TTC549 (cell line): ENCODE data around the gene EHD3.
"Not testable (repeated sequence)": the region's sequence is repeated elsewhere in the genome, so short reads cannot be mapped to it uniquely, and the experiment has no call there.

Experiments
- FAIRE-seq: peaks from 2 replicates; lab custom pipeline; 2012; peaks lifted over from hg19 to GRCh38; lab: Jason Lieb, UNC

Gene EHD3

DNA sequence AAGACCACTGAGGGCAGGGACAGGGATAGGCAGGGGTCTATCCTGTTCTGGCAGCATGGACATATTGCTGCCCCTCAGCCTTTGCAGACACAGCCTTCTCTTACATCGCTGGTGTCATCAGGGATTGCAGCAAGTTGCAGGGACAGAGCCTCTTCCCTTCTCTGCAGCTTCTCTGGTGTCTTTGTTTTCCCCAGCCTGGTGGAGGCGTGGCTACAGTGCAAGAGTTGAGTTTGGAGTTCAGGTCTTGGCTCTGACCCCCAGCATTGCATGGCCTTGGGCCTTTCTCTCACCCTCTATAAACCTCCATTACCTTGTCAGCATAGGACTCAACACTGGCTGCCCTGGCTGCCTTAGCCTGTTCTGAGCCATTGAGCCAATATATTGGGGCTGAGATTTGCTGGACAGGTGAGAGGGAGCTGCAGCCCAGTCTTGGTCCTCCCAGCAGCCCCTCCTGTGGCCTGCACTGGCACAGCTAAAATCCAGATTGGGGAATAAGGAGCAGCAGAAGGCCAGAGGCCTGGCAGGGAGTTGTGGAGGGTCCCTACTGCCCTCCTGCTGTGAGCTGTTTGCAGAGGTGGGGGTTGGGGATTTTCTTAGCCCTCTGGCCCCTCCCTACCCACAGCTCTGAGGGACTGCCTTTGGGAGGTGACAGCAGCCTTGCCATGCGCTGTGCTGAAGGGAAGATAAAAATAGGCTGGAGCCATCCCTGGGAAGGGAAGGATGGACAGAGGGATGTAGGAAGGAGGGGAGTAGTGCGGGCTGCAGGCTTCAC lies 22.8 kb downstream of the EHD3 start:
- FAIRE-seq: no peak

DNA sequence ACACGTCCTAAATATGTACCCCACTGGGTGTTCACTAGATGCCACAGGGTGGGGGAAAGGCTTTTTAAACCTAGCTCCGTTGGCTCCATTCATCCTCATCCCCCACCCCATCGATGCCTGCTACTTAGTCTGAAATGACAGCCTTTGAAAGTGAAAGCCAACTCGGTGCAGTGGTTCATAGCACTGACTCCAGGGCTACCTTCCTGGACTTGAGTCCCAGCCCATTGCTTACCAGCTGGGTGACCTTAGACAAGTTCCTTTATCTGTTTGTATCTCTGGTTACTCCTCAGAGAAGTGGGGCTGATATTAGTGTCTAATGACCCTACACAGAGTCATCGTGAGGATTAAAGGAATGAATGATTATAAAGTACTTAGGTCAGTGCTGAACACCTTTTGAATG lies 24.4 kb downstream of the EHD3 start:
- FAIRE-seq: no peak

DNA sequence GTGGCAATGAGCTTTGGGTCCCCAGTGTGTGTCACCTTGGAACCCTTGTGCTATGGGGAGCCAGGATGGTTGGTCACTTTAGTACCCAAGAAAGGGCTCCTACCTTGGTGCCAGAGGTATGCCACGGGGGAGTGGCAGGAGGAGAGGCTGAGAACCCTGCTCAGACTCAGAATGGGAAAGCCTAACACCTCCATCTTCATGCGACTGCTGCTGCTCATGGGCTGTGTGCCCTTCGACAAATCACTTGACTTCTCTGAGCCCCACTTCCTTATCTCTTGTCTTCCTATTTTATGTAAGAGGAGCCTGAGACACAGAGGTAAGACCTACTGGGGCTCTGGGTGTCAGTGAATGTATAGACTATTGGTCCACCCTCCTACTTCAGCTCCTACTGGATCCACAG lies 25.1 kb downstream of the EHD3 start:
- FAIRE-seq: no peak

DNA sequence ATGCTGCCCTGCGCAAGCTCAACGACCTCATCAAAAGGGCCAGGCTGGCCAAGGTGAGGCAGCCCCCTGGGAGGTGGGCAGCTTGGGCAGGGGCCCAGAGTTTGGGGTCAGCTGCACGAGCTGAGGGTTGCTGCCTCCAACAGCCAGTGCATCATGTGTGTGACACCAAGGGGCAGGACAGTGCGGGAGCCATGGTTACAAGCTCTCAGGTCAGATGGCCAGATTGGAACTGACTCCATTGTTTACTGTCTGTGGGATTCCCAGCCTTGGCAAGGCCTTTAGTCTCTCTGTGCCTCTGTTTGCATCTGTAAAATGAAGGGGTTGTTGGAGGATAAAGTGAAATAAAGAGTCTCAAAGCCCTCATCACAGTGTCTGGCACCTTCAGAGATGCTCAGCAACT lies 26.9 kb downstream of the EHD3 start:
- FAIRE-seq: no peak

DNA sequence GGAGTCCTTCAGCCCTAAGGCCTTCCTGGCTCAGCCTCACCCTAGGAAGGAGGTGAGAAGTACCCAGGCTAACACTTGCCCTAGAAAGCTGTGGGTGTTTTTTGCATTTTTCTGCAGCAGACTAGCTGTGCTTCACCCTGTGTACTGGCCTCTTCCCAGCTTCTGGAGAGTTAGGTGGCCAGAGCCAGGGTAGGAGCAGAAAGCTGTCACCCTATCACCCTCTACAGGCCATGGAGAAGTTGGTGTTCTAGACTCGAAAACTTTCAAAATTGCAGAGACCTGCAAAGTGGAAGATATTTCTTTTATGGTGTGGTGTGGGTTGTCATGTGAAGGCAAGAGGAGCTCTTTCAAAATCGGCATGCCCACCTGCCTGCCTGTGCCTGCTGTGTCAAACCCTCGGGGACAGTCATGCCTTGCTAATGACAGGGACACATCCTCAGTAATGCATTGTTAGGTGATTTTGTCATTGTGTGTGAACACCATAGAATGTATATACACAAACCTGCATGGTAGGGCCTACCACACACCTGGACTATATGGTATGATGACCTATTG lies 29.8 kb downstream of the EHD3 start:
- no peak for FAIRE-seq

DNA sequence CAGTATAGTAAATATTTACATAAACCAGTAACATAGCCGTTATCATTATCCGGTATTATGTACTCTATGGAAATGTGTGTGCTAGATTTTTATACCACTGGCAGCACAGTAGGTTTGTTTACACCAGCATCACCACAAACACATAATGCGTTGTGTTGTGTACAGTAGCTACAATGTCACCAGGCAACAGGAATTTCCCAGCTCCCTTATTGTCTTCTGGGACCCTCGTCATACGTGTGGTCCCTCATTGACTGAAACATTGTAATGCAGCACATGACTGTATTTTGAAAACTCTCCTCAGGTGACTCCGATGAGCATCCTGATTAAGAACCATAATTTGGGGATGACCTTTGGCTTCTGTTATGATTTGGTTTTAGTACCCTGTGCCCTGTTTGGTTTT lies 31.3 kb downstream of the EHD3 start:
- FAIRE-seq: no peak

DNA sequence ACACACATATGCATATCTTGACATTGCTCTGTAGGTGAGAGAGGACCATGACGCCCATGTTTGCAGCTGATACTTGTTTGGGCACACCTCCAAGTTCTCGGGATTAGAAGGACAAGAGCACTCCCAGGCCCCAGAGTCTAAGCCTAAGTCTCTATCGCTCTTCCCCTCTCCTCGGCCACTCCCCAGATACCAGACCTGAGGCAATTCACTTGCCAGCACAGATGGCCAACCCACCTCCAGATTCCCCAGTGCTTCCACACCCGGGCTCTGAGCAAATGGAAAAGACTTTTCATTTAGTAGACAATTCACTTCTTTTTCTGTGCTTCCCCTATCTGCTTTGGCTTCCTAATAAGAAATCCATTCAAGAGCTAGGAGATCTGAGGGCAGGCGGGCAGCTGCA lies 32.9 kb downstream of the EHD3 start:
- no peak for FAIRE-seq

DNA sequence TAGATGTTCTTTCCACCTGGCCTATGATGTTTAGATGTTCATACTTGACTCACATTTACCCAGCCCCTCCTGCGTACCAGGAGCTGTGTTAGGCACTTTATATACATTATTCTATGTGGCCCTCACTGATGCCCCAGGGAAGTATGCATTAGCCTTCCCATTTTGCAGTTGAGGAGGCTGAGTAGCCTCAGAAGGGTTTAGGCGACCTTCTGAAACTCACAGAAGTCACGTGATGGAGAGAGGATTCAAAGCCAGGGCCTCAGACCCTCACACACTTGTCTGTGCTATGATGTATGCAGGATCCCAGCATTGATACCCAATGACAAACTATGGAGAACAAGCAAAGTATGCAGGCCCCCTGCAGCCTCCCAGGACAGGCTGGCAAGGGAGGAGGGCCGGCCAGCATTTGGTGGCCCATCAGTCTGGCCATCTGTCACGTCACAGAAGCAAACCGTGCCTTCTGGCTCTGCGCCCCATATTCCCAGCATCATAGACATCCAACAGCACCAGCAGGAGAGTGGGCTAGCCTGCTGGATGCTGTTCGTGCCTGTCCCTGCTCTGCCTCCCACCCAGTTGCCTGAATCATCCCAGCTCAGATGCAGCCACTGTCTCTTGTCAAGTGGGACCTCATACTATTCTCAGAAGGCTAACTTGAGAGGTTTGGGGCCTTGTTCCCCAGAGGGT lies 33.6 kb downstream of the EHD3 start:
- no peak for FAIRE-seq

DNA sequence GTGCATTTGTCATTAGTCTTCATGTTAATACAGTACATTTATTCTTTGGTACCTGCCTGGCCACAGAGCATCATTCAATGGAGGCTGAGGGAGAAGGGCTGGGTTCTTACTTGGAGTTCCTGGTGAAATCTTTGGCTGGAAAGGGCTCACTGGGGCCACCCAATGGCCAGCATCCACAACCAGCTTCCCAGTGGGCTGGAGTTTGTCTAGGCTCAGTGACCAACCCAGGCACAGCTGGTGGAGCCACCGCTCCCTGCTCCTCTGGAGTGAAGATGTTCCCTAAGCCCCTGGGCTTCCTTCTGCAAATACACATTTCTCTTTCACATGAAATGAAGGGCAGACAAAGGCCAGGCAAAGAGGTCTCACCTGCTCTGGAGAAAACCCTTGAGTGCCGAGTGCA lies 34.4 kb downstream of the EHD3 start:
- no peak for FAIRE-seq

DNA sequence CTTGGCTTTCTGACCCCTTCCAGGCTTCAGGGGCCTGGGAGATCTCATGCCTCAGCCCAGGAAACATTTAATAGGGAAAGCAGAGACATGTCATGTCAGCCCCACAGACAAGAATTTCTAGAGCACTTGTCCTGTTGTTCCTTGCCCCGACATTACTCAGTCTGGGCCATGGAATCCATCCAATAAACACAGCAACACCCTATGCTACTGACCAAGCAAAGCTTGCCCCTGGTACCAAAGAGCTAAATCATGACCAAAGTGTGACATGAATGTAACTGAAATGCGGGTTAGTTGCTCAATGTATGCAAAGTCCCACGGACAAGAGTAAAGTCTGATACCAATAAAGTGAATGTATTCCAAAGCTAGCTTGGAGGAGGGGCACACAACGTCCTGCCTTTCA lies 35.1 kb downstream of the EHD3 start:
- no peak for FAIRE-seq

DNA sequence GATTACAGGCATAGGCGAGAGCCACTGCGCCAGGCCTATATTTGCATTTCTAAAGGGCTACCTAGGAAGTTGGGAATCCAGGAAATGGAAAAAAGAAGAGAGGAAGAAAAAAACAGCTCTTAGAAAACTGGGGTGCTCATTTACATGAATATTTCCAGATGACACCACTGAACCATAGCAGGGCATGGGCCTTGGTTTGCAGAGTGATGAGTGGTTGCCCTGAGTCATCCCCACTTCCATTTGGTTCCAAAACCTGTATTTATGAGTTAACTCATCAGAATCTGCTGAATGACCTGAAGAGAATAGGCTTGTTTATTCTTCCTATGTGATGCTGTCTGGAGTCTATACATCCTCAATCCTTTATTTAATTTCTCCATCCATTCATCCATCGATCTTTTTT lies 36.2 kb downstream of the EHD3 start:
- FAIRE-seq: no peak

DNA sequence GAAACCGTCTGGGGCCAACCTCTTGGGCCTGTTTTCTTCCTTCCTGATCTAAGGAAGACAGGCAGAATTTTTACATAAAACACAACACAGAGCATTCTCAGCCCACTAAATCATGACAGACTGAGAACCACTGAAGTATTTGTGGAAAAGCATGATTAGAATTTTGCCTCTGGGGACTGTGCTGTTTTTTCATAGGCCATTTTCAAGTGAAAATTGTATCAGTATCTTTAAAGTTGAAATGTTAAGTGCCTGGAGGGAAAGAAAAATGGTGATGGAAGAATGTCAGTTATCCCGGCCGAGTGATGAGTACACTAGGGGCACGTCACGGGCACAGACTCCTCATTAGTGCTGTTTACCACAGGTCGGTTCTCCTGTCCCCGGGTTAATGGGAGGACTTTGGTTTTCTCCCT lies 36.9 kb downstream of the EHD3 start:
- no peak for FAIRE-seq

DNA sequence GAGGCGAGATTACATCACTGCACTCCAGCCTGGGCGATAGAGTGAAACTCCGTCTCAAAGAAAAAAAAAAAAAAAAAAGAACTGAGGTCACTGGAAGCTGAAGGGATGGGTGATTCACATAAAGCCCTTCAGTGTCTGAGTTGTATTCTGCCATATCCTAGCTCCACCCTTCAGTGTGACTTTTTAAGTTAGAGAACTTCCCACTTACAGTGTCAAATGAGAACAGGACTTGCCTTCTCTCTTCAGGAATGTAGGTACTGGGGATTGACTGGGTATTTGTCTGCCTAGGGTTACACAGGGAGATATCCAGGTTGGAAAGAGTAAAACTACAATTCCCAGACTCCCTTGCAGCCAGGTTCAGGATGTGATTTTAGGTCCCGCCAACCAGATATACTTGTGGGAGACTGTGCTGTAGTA lies 37.9 kb downstream of the EHD3 start:
- no peak for FAIRE-seq

DNA sequence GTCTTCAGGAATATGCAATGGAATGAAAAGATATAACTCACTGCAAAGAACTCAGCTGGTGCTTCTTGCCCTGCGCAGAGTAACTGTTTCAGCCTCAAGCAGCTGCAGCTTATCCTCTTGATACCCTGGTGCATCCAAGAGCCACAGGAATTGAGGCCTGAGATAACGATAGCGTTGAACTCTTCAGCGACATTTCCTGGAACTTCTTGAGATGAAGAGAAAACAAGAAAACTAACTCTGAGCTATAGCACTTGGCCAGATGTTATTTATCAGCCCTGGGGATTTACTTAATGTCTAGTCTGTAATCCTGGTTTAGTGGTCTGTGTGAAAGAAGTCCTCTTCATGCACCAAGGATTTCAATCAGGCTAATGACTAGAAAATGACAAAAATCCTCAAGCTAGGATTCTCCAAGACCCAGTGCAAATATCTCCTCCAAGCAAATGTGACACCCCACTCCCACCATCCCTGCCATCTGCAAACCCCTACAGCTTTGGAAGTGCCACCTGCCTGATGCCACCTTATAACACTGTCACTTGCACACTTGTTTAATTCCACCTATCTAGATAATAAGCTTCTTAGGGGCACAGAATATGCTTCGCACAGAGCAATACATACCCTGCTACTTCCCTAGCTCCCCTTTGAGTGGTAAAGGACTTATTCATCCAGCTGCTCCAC lies 40.6 kb downstream of the EHD3 start:
- no peak for FAIRE-seq

DNA sequence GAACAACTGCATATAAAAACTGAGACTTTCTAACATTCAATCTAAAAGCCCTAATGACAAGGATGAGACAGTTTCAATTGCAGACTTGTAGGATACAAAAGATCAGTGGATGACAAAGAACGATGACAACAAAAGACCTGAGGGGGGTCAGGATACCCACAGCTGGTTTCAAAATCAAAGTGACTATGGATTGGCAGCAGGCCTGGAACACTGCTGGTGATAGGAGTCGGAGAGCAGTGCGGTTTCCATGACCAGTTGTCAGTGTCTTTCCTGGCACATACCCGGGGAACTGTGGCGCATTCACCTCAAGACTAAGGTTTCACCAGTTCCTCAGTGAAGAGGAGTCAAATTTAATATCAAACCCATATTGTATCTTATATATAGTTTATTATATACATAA lies 42.0 kb downstream of the EHD3 start:
- FAIRE-seq: no peak

DNA sequence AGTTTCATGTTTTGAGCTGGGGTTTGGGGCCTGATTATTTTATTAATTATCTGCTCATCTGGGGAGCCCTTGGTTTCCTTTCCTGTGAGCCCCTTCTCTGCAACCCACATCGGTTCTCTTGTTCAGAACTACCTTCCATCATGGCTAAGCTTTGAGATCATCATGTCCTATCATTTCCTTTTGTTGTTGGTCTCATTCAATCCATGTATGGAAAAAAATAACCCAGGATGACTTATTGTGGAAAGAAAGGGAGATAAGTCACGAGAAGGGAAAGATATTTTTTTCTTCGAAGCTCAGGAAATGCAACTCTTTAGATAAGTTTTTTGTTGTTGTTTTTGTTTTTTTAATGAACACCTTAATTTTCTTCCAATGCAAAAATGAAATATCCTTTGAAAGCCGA lies 43.7 kb downstream of the EHD3 start:
- no peak for FAIRE-seq

DNA sequence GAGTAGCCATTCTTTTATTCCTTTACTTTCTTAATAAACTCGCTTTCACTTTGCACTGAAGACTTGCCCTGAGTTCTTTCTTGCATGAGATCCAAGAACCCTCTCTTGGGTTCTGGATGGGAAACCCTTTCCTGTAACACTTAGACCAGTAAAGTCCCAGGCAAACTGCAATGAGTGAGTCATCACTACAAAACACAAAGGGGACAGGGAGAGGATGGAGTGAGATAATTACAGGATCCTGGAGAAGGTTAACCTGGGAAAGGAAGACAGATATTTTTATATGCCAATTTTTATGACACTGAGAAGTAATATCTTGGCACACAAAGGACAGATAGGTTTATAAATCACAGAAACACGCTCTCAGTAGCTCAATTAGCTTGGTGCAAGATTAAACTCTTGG lies 48.7 kb downstream of the EHD3 start:
- FAIRE-seq: no peak

DNA sequence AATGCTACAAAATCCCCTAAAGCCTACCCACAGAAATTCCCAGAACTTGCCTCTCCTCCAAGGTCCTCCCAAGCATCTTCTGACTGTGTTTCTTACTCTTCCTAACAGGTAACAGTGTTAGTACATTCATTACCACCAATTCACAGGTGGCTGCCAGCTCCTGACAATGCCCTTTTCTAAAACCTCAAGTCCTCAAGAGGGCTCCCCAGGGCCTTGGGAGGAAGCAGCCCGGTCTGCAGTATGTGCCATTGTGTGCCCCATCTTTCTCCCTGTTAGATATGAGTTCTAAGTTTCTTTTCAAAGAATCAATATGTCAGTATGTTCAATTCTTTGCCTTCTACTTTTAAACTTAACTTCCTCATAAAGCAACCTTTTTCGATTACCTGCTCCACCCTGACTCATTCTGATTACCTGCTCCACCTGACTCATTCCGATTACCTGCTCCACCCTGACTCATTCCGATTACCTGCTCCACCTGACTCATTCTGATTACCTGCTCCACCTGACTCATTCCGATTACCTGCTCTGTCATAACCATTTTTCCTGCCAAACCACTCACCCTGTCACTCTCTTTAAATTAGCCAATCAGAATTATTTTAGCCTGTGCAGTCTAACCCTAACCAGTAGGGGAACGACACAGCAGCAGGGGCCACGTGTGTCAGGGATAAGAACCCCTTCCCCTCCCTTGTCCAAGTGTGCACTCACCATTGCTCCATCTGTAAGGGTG lies 49.4 kb downstream of the EHD3 start:
- FAIRE-seq: not testable (repeated sequence)

DNA sequence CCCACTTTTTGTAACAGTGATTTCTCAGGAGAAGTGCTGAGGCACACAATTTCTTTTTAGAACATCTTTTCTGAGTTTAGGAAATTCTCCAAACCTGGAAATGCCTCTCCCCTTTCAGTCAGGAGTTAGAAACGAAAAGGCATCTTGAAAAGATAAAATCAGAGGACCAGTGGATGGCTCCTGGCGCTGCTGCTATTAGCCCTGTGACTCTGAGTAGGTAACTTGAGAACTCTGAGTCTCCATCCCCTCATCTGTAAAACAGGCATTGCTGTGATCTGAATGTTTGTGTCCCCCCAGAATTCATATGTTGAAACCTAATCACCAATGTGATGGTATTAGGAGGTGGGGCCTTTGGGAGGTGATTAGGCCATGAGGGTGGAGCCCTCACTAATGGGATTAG lies 50.2 kb downstream of the EHD3 start:
- no peak for FAIRE-seq

DNA sequence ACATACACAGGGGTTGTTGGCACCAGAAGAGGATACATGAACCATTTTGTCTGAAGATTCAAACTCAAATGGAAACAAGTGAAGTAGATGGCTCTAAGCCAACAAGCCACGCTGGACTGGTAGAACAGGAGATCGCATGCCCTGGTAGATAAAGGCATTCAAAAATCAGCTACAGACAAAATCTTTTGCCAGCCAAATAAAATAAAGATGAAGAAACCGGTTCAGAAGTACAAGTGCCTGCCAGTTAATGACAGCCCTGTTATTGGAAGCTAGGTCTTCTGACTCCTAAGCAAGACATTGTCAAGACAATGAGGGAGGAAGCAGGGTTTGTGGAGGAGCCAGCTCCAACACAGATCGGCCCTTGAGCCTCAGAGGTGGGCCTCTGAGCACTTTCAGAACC lies 52.3 kb downstream of the EHD3 start:
- no peak for FAIRE-seq

DNA sequence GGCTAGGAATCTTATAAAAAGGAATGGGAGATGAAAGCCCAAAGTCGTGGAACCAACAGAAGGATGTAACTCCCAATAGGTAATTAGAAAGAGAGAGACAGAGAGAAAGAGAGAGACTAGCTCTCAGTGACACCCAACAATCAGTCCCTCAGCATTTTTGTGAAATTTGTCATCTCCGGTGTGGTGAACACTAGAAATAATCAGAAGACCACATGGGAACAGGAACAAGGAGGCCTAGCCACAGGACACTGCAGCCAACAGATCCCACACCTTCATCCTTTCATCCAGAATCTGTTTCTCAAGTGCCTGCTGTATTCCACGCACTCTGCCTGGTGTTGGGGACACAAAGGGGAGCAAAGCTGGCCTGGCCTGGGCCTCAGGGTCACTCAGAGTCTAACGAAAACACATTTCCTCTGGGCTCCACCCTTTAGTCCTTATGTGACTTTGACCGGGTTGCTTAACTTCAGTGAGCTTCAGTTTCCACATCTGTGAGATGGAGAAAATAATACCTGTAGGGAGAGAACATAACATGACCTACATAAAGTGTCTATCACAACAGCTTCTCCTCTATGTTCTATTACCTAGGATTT lies 53.1 kb downstream of the EHD3 start:
- no peak for FAIRE-seq

DNA sequence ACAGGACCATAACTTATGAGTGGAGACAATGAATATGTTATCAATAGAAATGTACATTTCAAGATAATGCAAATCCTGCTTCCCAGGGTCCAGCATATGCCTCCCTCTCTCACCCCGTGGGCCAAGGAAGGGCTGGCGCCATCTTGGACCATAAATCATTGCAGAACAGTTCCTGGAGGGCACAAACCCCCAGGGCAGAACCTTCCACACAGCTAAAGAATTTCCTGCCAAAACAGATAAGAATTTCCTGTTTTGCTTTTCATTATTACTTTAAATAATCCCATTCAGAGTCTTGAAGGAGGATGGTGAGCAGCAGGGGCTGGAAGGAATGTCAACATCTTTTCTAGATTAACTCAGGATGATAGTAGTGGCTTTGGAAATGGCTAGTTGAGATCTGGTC lies 53.7 kb downstream of the EHD3 start:
- FAIRE-seq: no peak
